Measurements from ENCODE around the gene DNAAF6.

The DNAAF6 gene

GRCh38 chrX:107207089-107207488 lies 678 bp downstream of the DNAAF6 start:
- H3K36me3 ChIP-seq (ENCODE audit: control insufficient read depth, insufficient read depth, low read length): no peaks in the 10 kb centered on the region
- no peaks in the 10 kb centered on the region for H3K9me3 ChIP-seq (ENCODE audit: control insufficient read depth, low read length)
- no peak overlapping the region for H3K4me3 ChIP-seq (ENCODE audit: low read length)
- H3K4me1 ChIP-seq (ENCODE audit: control insufficient read depth, insufficient read depth, low read length): no peaks in the 10 kb centered on the region
- no peaks in the 10 kb centered on the region for H3K27me3 ChIP-seq (ENCODE audit: control insufficient read depth, insufficient read depth, low read length)
- H3K9ac ChIP-seq (ENCODE audit: low read length): no peak overlapping the region

- Histone ChIP-seq H3K36me3 (ENCODE audit: control insufficient read depth, insufficient read depth, low read length) (no peaks in the 10 kb centered on the region), H3K9ac (ENCODE audit: low read length) (no peak overlapping the region), H3K4me3 (ENCODE audit: low read length) (no peak overlapping the region), H3K4me1 (ENCODE audit: control insufficient read depth, insufficient read depth, low read length) (no peaks in the 10 kb centered on the region), H3K27me3 (ENCODE audit: control insufficient read depth, insufficient read depth, low read length) (no peaks in the 10 kb centered on the region), H3K9me3 (ENCODE audit: control insufficient read depth, low read length) (no peaks in the 10 kb centered on the region)
Observed at GRCh38 chrX:107207943-107208342, 1.5 kb downstream of the DNAAF6 start.

GRCh38 chrX:107213477-107213876 lies 7.1 kb downstream of the DNAAF6 start:
- H3K36me3 ChIP-seq (ENCODE audit: control insufficient read depth, insufficient read depth, low read length): no peaks in the 10 kb centered on the region
- H3K27me3 ChIP-seq (ENCODE audit: control insufficient read depth, insufficient read depth, low read length): no peaks in the 10 kb centered on the region
- H3K4me3 ChIP-seq (ENCODE audit: low read length): no peak overlapping the region
- no peaks in the 10 kb centered on the region for H3K4me1 ChIP-seq (ENCODE audit: control insufficient read depth, insufficient read depth, low read length)
- H3K9ac ChIP-seq (ENCODE audit: low read length): no peak overlapping the region
- H3K9me3 ChIP-seq (ENCODE audit: control insufficient read depth, low read length): no peaks in the 10 kb centered on the region

- Histone ChIP-seq H3K4me1 (ENCODE audit: control insufficient read depth, insufficient read depth, low read length) (no peaks in the 10 kb centered on the region), H3K9me3 (ENCODE audit: control insufficient read depth, low read length) (no peaks in the 10 kb centered on the region), H3K9ac (ENCODE audit: low read length) (no peak overlapping the region), H3K4me3 (ENCODE audit: low read length) (no peak overlapping the region), H3K27me3 (ENCODE audit: control insufficient read depth, insufficient read depth, low read length) (no peaks in the 10 kb centered on the region), H3K36me3 (ENCODE audit: control insufficient read depth, insufficient read depth, low read length) (no peaks in the 10 kb centered on the region)
Observed at GRCh38 chrX:107226757-107227156, 20.3 kb downstream of the DNAAF6 start.

GRCh38 chrX:107227780-107228485 lies 21.5 kb downstream of the DNAAF6 start:
- no peak overlapping the region for H3K4me3 ChIP-seq (ENCODE audit: low read length)
- H3K27me3 ChIP-seq (ENCODE audit: control insufficient read depth, insufficient read depth, low read length): no peaks in the 10 kb centered on the region
- H3K36me3 ChIP-seq (ENCODE audit: control insufficient read depth, insufficient read depth, low read length): no peaks in the 10 kb centered on the region
- no peak overlapping the region for H3K9ac ChIP-seq (ENCODE audit: low read length)
- H3K4me1 ChIP-seq (ENCODE audit: control insufficient read depth, insufficient read depth, low read length): no peaks in the 10 kb centered on the region
- no peaks in the 10 kb centered on the region for H3K9me3 ChIP-seq (ENCODE audit: control insufficient read depth, low read length)

GRCh38 chrX:107228486-107228819 lies 22.0 kb downstream of the DNAAF6 start:
- H3K4me3 ChIP-seq (ENCODE audit: low read length): no peak overlapping the region
- H3K4me1 ChIP-seq (ENCODE audit: control insufficient read depth, insufficient read depth, low read length): no peaks in the 10 kb centered on the region
- no peak overlapping the region for H3K9ac ChIP-seq (ENCODE audit: low read length)
- H3K27me3 ChIP-seq (ENCODE audit: control insufficient read depth, insufficient read depth, low read length): no peaks in the 10 kb centered on the region
- H3K36me3 ChIP-seq (ENCODE audit: control insufficient read depth, insufficient read depth, low read length): no peaks in the 10 kb centered on the region
- H3K9me3 ChIP-seq (ENCODE audit: control insufficient read depth, low read length): no peaks in the 10 kb centered on the region

GRCh38 chrX:107272431-107272921 lies 66.1 kb downstream of the DNAAF6 start:
- no peak overlapping the region for H3K4me3 ChIP-seq (ENCODE audit: low read length)
- H3K9ac ChIP-seq (ENCODE audit: low read length): no peak overlapping the region
- no peaks in the 10 kb centered on the region for H3K36me3 ChIP-seq (ENCODE audit: control insufficient read depth, insufficient read depth, low read length)
- no peaks in the 10 kb centered on the region for H3K9me3 ChIP-seq (ENCODE audit: control insufficient read depth, low read length)
- no peaks in the 10 kb centered on the region for H3K4me1 ChIP-seq (ENCODE audit: control insufficient read depth, insufficient read depth, low read length)
- no peaks in the 10 kb centered on the region for H3K27me3 ChIP-seq (ENCODE audit: control insufficient read depth, insufficient read depth, low read length)

GRCh38 chrX:107273795-107274194 lies 67.4 kb downstream of the DNAAF6 start:
- Histone ChIP-seq H3K4me3 (ENCODE audit: low read length) (no peak overlapping the region), H3K27me3 (ENCODE audit: control insufficient read depth, insufficient read depth, low read length) (no peaks in the 10 kb centered on the region), H3K4me1 (ENCODE audit: control insufficient read depth, insufficient read depth, low read length) (no peaks in the 10 kb centered on the region), H3K36me3 (ENCODE audit: control insufficient read depth, insufficient read depth, low read length) (no peaks in the 10 kb centered on the region), H3K9me3 (ENCODE audit: control insufficient read depth, low read length) (no peaks in the 10 kb centered on the region), H3K9ac (ENCODE audit: low read length) (no peak overlapping the region)

GRCh38 chrX:107288676-107289075 lies 82.3 kb downstream of the DNAAF6 start:
- H3K4me3 ChIP-seq (ENCODE audit: low read length): no peak overlapping the region
- H3K36me3 ChIP-seq (ENCODE audit: control insufficient read depth, insufficient read depth, low read length): no peaks in the 10 kb centered on the region
- no peaks in the 10 kb centered on the region for H3K27me3 ChIP-seq (ENCODE audit: control insufficient read depth, insufficient read depth, low read length)
- no peak overlapping the region for H3K9ac ChIP-seq (ENCODE audit: low read length)
- H3K4me1 ChIP-seq (ENCODE audit: control insufficient read depth, insufficient read depth, low read length): no peaks in the 10 kb centered on the region
- H3K9me3 ChIP-seq (ENCODE audit: control insufficient read depth, low read length): no peaks in the 10 kb centered on the region

GRCh38 chrX:107290019-107290418 lies 83.6 kb downstream of the DNAAF6 start:
- no peak overlapping the region for H3K9ac ChIP-seq (ENCODE audit: low read length)
- no peaks in the 10 kb centered on the region for H3K4me1 ChIP-seq (ENCODE audit: control insufficient read depth, insufficient read depth, low read length)
- H3K27me3 ChIP-seq (ENCODE audit: control insufficient read depth, insufficient read depth, low read length): no peaks in the 10 kb centered on the region
- no peaks in the 10 kb centered on the region for H3K9me3 ChIP-seq (ENCODE audit: control insufficient read depth, low read length)
- H3K36me3 ChIP-seq (ENCODE audit: control insufficient read depth, insufficient read depth, low read length): no peaks in the 10 kb centered on the region
- no peak overlapping the region for H3K4me3 ChIP-seq (ENCODE audit: low read length)

- Histone ChIP-seq H3K4me1 (ENCODE audit: control insufficient read depth, insufficient read depth, low read length) (no peaks in the 10 kb centered on the region), H3K27me3 (ENCODE audit: control insufficient read depth, insufficient read depth, low read length) (no peaks in the 10 kb centered on the region), H3K4me3 (ENCODE audit: low read length) (no peak overlapping the region), H3K36me3 (ENCODE audit: control insufficient read depth, insufficient read depth, low read length) (no peaks in the 10 kb centered on the region), H3K9ac (ENCODE audit: low read length) (no peak overlapping the region), H3K9me3 (ENCODE audit: control insufficient read depth, low read length) (no peaks in the 10 kb centered on the region)
Observed at GRCh38 chrX:107293056-107293455, 86.6 kb downstream of the DNAAF6 start.
